Suppressor macrophage (primary cell): ENCODE results near the gene CHM.
"Not testable (repeated sequence)": the region's sequence is repeated elsewhere in the genome, so short reads cannot be mapped to it uniquely, and the experiment has no call there.

Source experiments
- DNase-seq, 4 experiments: peaks; one replicate each; pipeline ENCODE4 v3.0.0-alpha.2; 2020 to 2022

CHM gene

GRCh38 chrX:85995641-85996040 lies 51.7 kb downstream of the CHM start:
- no peak for DNase-seq

GRCh38 chrX:85994797-85995196 lies 52.6 kb downstream of the CHM start:
- DNase-seq, result no peak

GRCh38 chrX:85994228-85994627 lies 53.1 kb downstream of the CHM start:
- DNase-seq, result peak in 1 of 4 experiments; percentile 8

- no peak for DNase-seq
These were observed 53.7 kb downstream of the CHM start for GRCh38 chrX:85993539-85994197.

GRCh38 chrX:85992811-85993229 lies 54.5 kb downstream of the CHM start:
- DNase-seq, result no peak

- peak in 1 of 4 experiments; percentile 6 for DNase-seq
These were observed 59.0 kb downstream of the CHM start for GRCh38 chrX:85988353-85988752.

DNA sequence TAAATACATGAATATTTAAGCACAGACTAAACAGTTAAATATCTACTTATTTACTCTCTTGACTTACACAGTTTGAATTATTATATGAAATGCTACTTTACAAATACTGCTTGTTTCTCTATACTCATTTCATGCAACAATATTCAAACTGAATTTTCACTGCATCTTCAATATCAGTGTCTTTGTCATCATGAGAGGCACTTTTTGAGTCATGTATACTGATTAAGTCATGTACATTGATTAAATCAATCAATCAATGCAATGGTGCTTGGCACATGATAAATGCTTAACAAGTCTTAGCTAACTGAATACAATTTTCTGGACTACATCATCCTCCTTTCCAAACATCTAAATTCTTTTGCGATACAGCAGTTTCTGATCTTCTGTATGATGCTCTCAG lies 67.1 kb downstream of the CHM start:
- no peak for DNase-seq

DNA sequence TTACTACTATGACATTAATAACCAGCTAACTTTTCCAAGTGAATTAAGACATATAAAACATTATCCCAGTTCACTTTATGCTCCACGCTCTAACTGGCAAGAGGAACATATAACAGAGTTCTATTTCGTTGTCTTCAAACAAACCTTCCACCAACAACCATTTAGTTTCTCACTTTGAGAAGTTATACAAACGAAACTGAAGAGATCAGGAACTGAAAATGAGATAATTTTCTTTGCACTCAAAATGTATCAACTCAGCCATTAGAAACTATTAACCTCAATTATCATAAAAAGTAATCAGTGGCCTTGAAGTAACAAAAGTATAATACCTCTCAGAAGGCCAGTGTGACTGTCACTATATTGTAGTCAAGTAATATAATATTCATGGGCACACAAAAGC lies 70.1 kb downstream of the CHM start:
- DNase-seq, result no peak

GRCh38 chrX:85972351-85972750 lies 75.0 kb downstream of the CHM start:
- not testable (repeated sequence) for DNase-seq

DNA sequence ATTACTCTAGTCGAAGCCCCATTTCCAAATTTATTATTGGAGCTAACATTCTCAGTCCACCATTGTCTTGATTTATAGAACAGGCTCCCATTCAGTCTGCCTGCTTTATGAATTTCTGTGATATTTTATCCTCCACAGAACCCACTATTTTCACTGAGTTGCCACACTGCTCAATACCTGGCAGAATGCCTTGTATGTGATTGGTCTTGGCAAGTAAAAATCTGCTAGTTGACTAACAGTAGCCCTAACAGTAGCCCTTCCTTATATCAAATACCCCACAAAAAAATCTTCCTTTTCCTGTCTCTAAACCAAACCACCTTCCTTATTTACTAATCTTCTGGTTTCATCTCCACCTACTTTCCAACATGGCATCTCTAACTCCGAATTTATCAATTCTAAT lies 82.6 kb downstream of the CHM start:
- no peak for DNase-seq

- DNase-seq, result peak; percentile 19 to 71 (median 54)
These were observed 83.6 kb downstream of the CHM start for GRCh38 chrX:85963736-85964135.

GRCh38 chrX:85955510-85955909 lies 91.8 kb downstream of the CHM start:
- DNase-seq, result no peak

DNA sequence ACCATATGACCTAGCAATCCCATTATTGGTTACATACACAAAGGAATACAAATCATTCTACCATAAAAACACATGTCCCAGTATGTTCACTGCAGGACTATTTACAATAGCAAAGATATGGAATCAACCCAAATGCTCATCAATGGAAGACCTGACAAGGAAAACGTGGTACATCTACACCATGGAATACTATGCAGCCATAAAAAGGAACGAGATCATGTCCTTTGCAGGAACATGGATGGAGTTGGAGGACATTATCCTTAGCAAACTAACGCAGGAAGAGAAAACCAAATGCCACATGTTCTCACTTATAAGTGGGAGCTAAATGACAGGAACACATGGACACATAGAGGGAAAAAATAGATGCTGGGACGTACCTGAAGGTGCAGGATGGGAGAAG lies 102.6 kb downstream of the CHM start:
- DNase-seq, result not testable (repeated sequence)

- DNase-seq, result no peak
These were observed 106.1 kb downstream of the CHM start for GRCh38 chrX:85941275-85941674.

GRCh38 chrX:85939942-85940341 lies 107.4 kb downstream of the CHM start:
- DNase-seq, result peak in 2 of 4 experiments; percentile 12 to 19

DNA sequence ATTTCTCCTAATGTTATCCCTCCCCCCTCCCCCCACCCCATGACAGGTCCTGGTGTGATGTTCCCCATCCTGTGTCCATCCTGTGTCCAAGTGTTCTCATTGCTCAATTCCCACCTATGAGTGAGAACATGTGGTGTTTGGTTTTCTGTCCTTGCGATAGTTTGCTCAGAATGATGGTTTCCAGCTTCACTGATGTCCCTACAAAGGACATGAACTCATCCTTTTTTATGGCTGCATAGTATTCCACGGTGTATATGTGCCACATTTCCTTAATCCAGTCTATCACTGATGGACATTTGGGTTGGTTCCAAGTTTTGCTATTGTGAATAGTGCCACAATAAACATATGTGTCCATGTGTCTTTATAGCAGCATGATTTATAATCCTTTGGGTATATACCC lies 113.0 kb downstream of the CHM start:
- not testable (repeated sequence) for DNase-seq

DNA sequence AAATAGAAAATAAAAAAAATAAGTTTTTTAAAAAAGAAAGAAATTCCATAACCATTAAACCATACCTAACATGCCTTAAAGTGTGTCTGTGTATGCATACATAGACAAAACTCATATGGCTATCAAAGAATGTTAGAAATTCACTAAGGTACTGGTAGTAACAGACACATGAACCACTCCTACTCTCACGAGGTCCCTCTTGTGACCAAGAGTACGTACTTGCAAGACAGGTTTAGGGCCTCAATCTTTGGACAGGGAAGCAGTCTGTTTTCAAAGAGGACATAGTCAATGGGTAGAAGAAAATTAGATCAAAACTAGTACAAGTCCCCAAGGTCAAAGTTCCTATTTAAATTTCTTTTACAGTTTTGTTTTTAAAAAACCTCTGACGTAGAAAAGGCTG lies 117.3 kb downstream of the CHM start:
- DNase-seq, result no peak

DNA sequence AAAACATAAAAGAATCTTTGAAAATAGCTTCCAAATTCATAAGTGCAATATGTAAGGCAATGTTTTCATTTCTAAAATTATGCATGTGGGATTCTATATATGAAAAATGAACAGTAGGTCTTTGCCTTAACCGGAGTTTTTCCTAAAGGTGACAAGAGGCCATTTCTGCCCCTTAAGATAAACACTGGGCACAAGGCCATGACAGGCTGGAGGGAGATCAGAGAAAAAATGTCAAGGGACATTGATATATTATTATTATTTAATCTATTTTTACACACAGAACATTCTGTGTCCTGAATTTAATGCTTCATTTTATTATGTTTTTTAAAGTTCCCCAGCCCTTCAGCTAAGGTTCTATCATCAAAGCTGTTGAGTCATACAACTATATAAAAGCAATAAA lies 118.8 kb downstream of the CHM start:
- DNase-seq, result no peak

GRCh38 chrX:85927740-85928139 lies 119.6 kb downstream of the CHM start:
- no peak for DNase-seq

GRCh38 chrX:85922821-85923220 lies 124.5 kb downstream of the CHM start:
- peak; percentile 61 to 87 (median 70) for DNase-seq

DNA sequence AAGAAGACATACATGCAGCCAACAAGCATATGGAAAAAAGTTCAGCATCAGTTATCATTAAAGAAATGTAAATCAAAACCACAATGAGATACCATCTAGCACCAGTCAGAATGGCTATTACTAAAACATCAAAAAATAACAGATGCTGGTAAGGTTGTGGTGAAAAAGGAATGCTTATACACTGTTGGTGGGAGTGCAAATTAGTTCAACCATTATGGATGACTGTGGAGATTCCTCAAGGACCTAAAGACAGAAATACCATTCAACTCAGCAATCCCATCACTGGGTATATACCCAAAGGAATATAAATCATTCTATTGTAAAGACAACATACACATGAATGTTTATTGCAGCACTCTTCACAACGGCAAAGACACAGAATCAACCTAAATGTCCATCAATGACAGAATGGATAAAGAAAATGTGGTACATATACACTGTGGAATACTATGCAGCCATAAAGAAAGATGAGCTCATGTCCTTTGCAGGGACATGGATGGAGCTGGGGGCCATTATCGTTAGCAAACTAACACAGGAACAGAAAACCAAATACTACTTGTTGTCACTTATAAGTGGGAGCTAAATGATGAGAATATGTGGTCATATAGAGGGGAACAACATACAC lies 130.6 kb downstream of the CHM start:
- DNase-seq, result not testable (repeated sequence)

- DNase-seq, result no peak
These were observed 132.9 kb downstream of the CHM start for GRCh38 chrX:85914431-85914830.

- no peak for DNase-seq
These were observed 140.0 kb downstream of the CHM start for GRCh38 chrX:85907316-85907715.

- DNase-seq, result no peak
These were observed 141.0 kb downstream of the CHM start for GRCh38 chrX:85906399-85906798.

GRCh38 chrX:85905851-85906250 lies 141.5 kb downstream of the CHM start:
- no peak for DNase-seq
